OCI-M2 (cell line): ENCODE data around the gene CHGA.

ENCODE experiments used
- DNase-seq: peaks from one replicate; lab custom pipeline; 2025; ENCODE audit not compliant: unreplicated experiment; lab: John Stamatoyannopoulos, UW

The CHGA gene

GRCh38 chr14:92903359-92903758 lies 19.6 kb upstream of the CHGA start:
- no peak for DNase-seq

DNA sequence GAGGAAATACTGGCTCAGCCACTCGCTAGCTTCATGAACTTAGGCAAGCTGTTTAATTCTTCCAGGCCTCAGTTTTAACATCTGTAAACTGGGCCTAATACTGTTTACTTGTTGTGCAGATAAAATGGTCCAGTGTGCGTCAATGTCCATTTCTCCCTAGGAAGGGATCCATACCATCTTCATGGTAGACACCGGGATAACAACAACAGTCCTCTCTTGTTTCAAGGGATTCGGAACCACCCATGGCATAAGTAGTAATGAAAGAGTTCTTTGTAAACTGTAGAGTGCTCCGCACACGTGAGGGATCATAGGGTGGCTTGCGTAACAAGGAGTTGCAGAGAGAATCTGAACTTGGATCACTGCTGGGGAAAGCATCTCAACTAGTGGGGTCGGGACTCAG lies 17.3 kb upstream of the CHGA start:
- no peak for DNase-seq

- DNase-seq: no peak
Measured at GRCh38 chr14:92906420-92906819, 16.5 kb upstream of the CHGA start.

GRCh38 chr14:92906823-92907222 lies 16.1 kb upstream of the CHGA start:
- no peak for DNase-seq

DNA sequence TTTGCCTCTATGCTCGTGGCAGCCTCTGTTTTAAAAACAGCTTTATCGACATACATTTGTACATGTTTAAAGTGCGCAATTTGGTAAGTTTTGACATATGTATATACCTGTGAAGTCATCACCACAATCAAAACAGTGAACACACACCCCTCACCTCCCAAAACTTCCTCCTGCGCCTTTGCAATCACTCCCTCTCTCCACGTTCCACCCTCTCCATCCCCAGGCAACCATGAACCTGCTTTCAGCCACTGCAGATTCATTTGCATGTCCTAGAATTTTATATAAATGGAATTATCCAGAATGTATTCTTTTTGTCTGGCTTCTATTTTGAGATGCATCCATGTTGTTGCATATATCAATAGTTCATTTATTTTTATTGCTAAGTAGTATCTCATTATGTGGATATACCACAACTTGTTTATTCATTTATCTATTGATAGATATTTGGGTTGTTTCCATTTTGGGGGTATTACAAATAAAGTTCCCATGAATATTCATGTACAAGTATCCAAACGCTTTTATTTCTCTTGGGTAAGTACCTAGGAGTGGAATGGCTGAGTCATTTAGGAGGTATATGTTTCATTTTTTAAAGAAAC lies 15.5 kb upstream of the CHGA start:
- no peak for DNase-seq

DNA sequence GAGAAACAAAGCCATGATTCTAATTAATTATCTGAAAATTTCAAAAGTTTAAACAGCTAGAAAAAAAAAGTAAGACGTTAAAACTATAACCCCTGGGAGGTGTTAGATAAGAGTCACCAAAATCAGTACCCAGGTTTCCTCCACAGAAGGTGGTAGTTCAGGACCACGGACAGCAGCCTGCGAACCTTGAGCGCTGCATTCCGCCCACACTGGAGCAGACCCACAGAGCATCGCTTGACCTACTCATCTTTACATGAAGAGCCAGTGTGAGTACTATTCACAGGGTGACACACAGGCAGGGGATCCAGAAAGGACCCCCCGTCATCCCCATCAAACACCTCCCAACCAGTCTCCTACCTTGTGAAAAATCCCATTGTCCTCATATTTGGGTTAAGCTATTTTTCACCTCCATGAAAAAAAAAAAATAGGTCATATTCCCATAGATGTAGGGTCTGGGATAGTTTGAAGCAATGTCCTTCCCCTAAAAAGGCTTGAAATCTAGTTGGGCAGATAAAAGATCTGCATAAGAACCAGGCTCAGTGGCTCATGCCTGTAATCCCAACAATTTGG lies 8.8 kb upstream of the CHGA start:
- no peak for DNase-seq

DNA sequence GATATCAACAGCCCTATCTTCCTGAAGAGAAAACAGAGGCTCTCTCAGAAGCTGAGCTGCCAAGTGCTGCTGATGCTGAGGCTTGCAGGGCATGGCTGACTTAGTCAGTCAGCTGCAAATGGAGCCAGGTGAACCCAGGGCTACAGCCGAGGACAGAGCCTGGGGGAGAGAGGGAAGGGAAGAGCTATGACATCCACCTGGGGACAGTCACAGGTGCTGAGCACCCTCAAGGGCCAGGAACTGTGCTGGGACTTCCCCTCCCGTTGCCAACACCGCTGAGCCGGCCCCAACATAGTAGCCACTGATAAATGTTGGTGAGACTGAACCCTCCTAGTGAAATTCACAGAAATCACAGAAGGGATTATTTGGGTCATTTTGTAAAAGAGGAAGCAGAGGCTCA lies 6.7 kb upstream of the CHGA start:
- DNase-seq: no peak

GRCh38 chr14:92917041-92917940 lies 5.7 kb upstream of the CHGA start:
- DNase-seq: no peak

DNA sequence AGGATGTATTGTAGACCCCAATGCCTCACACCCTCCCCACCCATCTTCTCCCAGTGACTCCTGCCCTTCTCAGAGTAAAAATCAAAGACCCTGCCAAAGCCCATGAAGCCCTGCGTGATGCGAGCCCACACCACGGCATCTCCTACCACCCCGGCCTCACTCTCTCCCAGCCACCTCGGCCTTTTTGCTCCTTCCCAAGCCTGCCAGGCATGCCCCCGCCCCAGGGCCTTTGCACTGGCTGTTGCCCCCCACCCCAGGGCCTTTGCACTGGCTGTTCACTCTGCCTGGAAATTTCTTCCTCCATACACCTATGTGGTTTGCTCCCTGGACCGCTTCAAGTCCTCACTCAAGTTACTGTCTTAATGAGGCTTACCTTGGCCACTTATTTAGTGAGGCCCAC lies 5.0 kb upstream of the CHGA start:
- DNase-seq: no peak

- no peak for DNase-seq
Measured at GRCh38 chr14:92920001-92920400, 2.9 kb upstream of the CHGA start.

- no peak for DNase-seq
Measured at GRCh38 chr14:92922155-92922735, 705 bp upstream of the CHGA start.

- no peak for DNase-seq
Measured at GRCh38 chr14:92923744-92924103, 774 bp downstream of the CHGA start.

GRCh38 chr14:92924247-92924646 lies 1.3 kb downstream of the CHGA start:
- DNase-seq: no peak

- no peak for DNase-seq
Measured at GRCh38 chr14:92925446-92925845, 2.5 kb downstream of the CHGA start.

DNA sequence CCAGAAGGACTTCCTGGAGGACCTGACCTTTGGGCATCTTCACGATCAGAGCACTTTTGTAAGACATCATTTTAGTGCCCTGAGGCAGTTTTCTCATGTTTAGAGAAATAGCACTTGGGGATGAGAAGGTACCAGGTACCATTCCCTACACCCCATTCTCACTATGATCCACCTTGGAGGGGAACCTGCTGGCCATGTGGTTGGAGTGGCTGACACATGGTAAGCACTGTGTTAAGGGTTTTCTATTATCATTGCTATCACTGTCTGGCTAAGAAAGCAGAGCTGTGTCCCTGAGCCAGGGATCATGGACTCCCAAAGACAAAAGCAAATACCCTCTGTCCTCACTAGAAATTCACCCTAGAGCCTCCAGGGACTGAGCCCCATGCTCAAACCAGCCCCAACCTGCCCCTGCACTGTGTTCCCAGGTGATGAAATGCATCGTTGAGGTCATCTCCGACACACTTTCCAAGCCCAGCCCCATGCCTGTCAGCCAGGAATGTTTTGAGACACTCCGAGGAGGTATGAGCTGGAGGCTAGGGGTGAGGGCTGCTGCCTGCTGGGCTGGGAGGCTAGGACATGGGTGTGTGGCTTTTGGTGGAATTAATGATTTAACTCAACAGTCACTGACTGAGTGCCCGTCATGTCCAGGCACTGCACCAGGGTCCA lies 3.4 kb downstream of the CHGA start:
- DNase-seq: no peak

- DNase-seq: no peak
Measured at GRCh38 chr14:92926931-92927330, 4.0 kb downstream of the CHGA start.

GRCh38 chr14:92927349-92928257 lies 4.7 kb downstream of the CHGA start:
- DNase-seq: no peak

- no peak for DNase-seq
Measured at GRCh38 chr14:92928258-92928629, 5.3 kb downstream of the CHGA start.

- DNase-seq: no peak
Measured at GRCh38 chr14:92928961-92929688, 6.2 kb downstream of the CHGA start.
